Aorta (tissue), 5 donors: Measurements from ENCODE around the gene CD81. TPM values are rescaled to one million over a fixed set of nuclear protein-coding genes. Genes with fewer than 3 reads are reported as not detected.

Experiments used
- ATAC-seq: fragments of 200-7000 bp; cut with Tn5 transposase; one replicate; pipeline ENCODE4 v1.9.1; 2022; ENCODE audit warnings: moderate library complexity; ENCODE audit not compliant: low FRiP score
- DNase-seq, 2 donors: peaks; one replicate each; pipeline ENCODE4 v3.0.0-alpha.2; 2020
- H3K27ac ChIP-seq, 2 donors: one replicate each; pipeline ENCODE4 v1.5.1; 2013; ENCODE audit warnings: low read length in 2 of 2, mild to moderate bottlenecking in 2 of 2, moderate library complexity in 2 of 2, control low read depth in 1 of 2, inconsistent platforms in 1 of 2, low read depth in 1 of 2
- H3K27me3 ChIP-seq, 2 donors: one replicate each; pipeline ENCODE4 v1.6.1; 2013; ENCODE audit warnings: control low read depth in 1 of 2, low read length in 1 of 2, mild to moderate bottlenecking in 1 of 2, moderate library complexity in 1 of 2; ENCODE audit not compliant: insufficient read depth in 2 of 2, control insufficient read depth in 1 of 2
- H3K36me3 ChIP-seq, 2 donors: one replicate each; pipeline ENCODE4 v1.6.1; 2013; ENCODE audit warnings: control low read depth in 1 of 2, low read length in 1 of 2, mild to moderate bottlenecking in 1 of 2; ENCODE audit not compliant: insufficient read depth in 2 of 2, control insufficient read depth in 1 of 2
- H3K4me1 ChIP-seq, 2 donors: one replicate each; pipeline ENCODE4 v1.6.1; 2013; ENCODE audit warnings: low read length in 2 of 2, control low read depth in 1 of 2, mild to moderate bottlenecking in 1 of 2, moderate library complexity in 1 of 2; ENCODE audit not compliant: insufficient read depth in 2 of 2, control insufficient read depth in 1 of 2
- H3K4me3 ChIP-seq, 2 donors: one replicate each; pipeline ENCODE4 v1.5.1; 2013; ENCODE audit warnings: low read length in 2 of 2, control low read depth in 1 of 2, mild to moderate bottlenecking in 1 of 2
- H3K9me3 ChIP-seq: one replicate; pipeline ENCODE4 v1.6.1; 2013; ENCODE audit warnings: mild to moderate bottlenecking, low read length; ENCODE audit not compliant: control insufficient read depth
- WGBS, 2 donors: extraction: QIAGEN DNeasy Blood & Tissue Kit; methylation state at CpG; one replicate each; pipeline ENCODE4 v1.1.7; 2013; 5-methylcytosine and 5-hydroxymethylcytosine counted together
- intact Hi-C, 2 donors: fragments of 100-400 bp; cut with DNase I; formaldehyde crosslinking; loops; one replicate each; pipeline versions ENCODE4 v1.14.2 to v1.15.0; 2022
- polyA plus RNA-seq, 2 donors: library from polyadenylated mRNA; stranded (reverse); fragments of 200-250 nt; gene quantifications; one replicate each; pipeline ENCODE4 v1.2.3, GENCODE V29; 2013
- total RNA-seq, 2 donors: library from RNA; stranded (reverse); fragmentation: NEBNext Ultra II Directional; extraction: Animal tissue kit (Norgen Biotek cat#: 25700); gene quantifications; one replicate each; pipeline ENCODE4 v1.2.1, GENCODE V29; 2021
- donor health status: healthy with polysubstance abuse.
- donor health status: Bipolar disorder and iron deficiency.
- donor health status: DM: no; HTN: no; CAD: no.
- donor health status: DM: no; HTN: no; CAD: no.
- donor health status: DM: yes; HTN: yes; CAD: no.

The CD81 gene
- total and polyA plus RNA-seq, 4 donors = 363 to 784 (median 579) TPM

GRCh38 chr11:2409126-2409525, 32.0 kb downstream of the CD81 start:
- Histone ChIP-seq H3K9me3 (no peaks in the 10 kb centered on the region), H3K27ac (no peak overlapping the region), H3K4me3 (no peak overlapping the region), H3K27me3 (no peaks in the 10 kb centered on the region), H3K36me3 (no peaks in the 10 kb centered on the region), H3K4me1 (no peaks in the 10 kb centered on the region)
- intact Hi-C loops = no loop called here
- ATAC-seq = no peak
- no peak for DNase-seq
- 34 to 44% methylated on average over 16 of the region's 16 CpGs for WGBS, 2 donors

GRCh38 chr11:2409611-2410468, 32.7 kb downstream of the CD81 start:
- H3K36me3 ChIP-seq = no peaks in the 10 kb centered on the region
- no peak overlapping the region for H3K27ac ChIP-seq
- ATAC-seq = no peak
- H3K4me3 ChIP-seq = no peak overlapping the region
- intact Hi-C loops = no loop called here
- 55 to 57% methylated on average over 40 to 42 of the region's 42 CpGs for WGBS, 2 donors
- H3K4me1 ChIP-seq = no peaks in the 10 kb centered on the region
- no peak for DNase-seq
- H3K27me3 ChIP-seq = no peaks in the 10 kb centered on the region
- H3K9me3 ChIP-seq = no peaks in the 10 kb centered on the region

- Histone ChIP-seq H3K27ac (no peak overlapping the region), H3K36me3 (no peaks in the 10 kb centered on the region), H3K4me1 (no peaks in the 10 kb centered on the region), H3K9me3 (no peaks in the 10 kb centered on the region), H3K27me3 (no peaks in the 10 kb centered on the region), H3K4me3 (no peak overlapping the region)
- intact Hi-C loops = no loop called here
- ATAC-seq (no peak), DNase-seq (no peak)
- WGBS, 2 donors = 83 to 92% methylated on average over 6 to 9 of the region's 9 CpGs
Observed at GRCh38 chr11:2410616-2411015, 33.5 kb downstream of the CD81 start.

GRCh38 chr11:2411446-2412305, 34.6 kb downstream of the CD81 start:
- Histone ChIP-seq H3K36me3 (no peaks in the 10 kb centered on the region), H3K27ac (no peak overlapping the region), H3K4me1 (no peaks in the 10 kb centered on the region), H3K27me3 (no peaks in the 10 kb centered on the region), H3K4me3 (no peak overlapping the region), H3K9me3 (no peaks in the 10 kb centered on the region)
- no peak for ATAC-seq
- WGBS, 2 donors = 82 to 83% methylated on average over 30 of the region's 30 CpGs
- no peak for DNase-seq
- intact Hi-C loops = no loop called here

- no peaks in the 10 kb centered on the region for H3K27me3 ChIP-seq
- no peaks in the 10 kb centered on the region for H3K9me3 ChIP-seq
- DNase-seq = no peak
- H3K27ac ChIP-seq = no peak overlapping the region
- no peaks in the 10 kb centered on the region for H3K4me1 ChIP-seq
- no peak for ATAC-seq
- intact Hi-C loops = no loop called here
- H3K36me3 ChIP-seq = no peaks in the 10 kb centered on the region
- 91% methylated on average over 6 of the region's 6 CpGs for WGBS, 2 donors
- H3K4me3 ChIP-seq = no peak overlapping the region
Observed at GRCh38 chr11:2412323-2412722, 35.2 kb downstream of the CD81 start.

GRCh38 chr11:2413742-2414579, 36.9 kb downstream of the CD81 start:
- ATAC-seq (no peak), DNase-seq (no peak)
- no peaks in the 10 kb centered on the region for H3K4me1 ChIP-seq
- intact Hi-C loops = no loop called here
- H3K4me3 ChIP-seq = no peak overlapping the region
- H3K9me3 ChIP-seq = no peaks in the 10 kb centered on the region
- 89 to 90% methylated on average over 39 to 43 of the region's 43 CpGs for WGBS, 2 donors
- H3K27me3 ChIP-seq = no peaks in the 10 kb centered on the region
- no peak overlapping the region for H3K27ac ChIP-seq
- H3K36me3 ChIP-seq = no peaks in the 10 kb centered on the region

- intact Hi-C loops = no loop called here
- no peaks in the 10 kb centered on the region for H3K36me3 ChIP-seq
Observed at GRCh38 chr11:2414616-2415015, 37.5 kb downstream of the CD81 start.

GRCh38 chr11:2415171-2415570, 38.1 kb downstream of the CD81 start:
- no peak for DNase-seq
- Histone ChIP-seq H3K4me1 (no peaks in the 10 kb centered on the region), H3K9me3 (no peaks in the 10 kb centered on the region), H3K4me3 (no peak overlapping the region), H3K27me3 (no peaks in the 10 kb centered on the region), H3K36me3 (no peaks in the 10 kb centered on the region), H3K27ac (no peak overlapping the region)
- intact Hi-C loops = no loop called here
- 88 to 92% methylated on average over 20 to 28 of the region's 28 CpGs for WGBS, 2 donors
- no peak for ATAC-seq

More at GRCh38 chr11:2414616-2415015, 37.5 kb downstream of the CD81 start:
- H3K27me3 ChIP-seq = no peaks in the 10 kb centered on the region
- ATAC-seq (no peak), DNase-seq (no peak)
- no peak overlapping the region for H3K27ac ChIP-seq
- H3K9me3 ChIP-seq = no peaks in the 10 kb centered on the region
- WGBS, 2 donors = 88% methylated on average over 35 of the region's 35 CpGs
- no peak overlapping the region for H3K4me3 ChIP-seq
- no peaks in the 10 kb centered on the region for H3K4me1 ChIP-seq
